ENCODE results near the gene FRMD8. TPM values are rescaled to one million over a fixed set of nuclear protein-coding genes. Genes with fewer than 3 reads are reported as not detected.

Gene FRMD8
- total RNA-seq, 8 experiments from 2014 or later, result 3.1 to 28.2 (median 11.0) TPM

DNA sequence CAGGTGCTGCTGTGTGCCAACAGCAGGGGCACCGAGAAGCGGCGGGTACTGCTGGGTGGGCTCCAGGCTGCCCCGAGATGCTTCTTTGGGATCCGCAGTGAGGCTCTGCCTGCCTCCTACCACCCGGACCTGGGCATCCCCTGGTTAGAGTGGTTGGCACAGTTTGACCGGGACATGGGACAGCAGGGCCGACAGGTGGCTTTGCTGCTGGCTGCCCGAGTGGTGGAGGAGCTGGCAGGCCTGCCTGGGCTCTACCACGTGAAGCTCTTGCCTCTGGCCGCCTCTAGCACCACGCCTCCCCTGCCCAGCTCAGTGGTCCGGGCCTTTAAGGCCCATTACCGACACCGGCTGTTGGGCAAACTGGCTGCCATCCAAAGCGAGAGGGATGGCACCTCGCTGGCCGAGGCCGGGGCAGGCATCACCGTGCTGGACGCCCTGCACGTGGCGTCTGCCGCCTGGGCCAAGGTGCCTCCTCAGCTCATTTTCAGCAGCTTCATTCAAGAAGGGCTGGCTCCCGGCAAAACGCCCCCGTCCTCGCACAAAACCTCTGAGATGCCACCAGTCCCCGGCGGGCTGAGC, 30.0 kb upstream of the FRMD8 start:
- ATAC-seq (replicated peaks in 6 of 8), result no peak
- in situ Hi-C loops (cut with MboI; ENCODE audit: low pct_unique_long_range_greater_than_20kb in 2 of 9, low sequenced_read_pairs in 9 of 9, unreplicated experiment in 9 of 9), result loop anchor here in 1 of 9 experiments (25.0 kb wide), 1 partner anchor 156 kb away; no protein-coding TSS in a partner anchor
- no peak overlapping the region for H3K4me3 ChIP-seq

DNA sequence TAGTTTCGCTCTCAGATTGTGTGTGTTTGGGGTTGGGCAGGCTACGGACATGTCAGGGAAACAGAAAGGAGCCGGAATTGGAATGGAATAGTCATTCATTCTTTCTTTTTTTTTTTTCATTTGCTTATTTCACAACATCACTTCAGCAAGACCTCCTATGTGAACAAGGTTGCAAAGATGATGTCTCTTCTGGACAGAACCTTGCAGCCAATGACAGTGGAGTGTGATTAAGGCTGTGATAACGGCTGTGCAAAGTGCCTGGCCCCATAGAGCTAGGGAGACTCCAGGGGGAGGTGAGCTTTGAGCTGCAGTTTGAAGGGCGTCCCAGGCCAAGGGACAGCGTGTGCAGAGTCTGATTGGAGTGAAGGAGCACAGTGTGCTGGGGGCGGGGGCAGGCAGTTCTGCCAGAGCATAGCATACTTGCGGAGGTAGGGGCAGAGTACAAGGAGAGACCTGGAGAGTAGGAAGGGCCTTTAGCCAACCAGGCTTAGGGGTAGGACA, 28.5 kb upstream of the FRMD8 start:
- no peak overlapping the region for H3K27ac ChIP-seq
- H3K4me3 ChIP-seq, result no peak overlapping the region
- WGBS, 10 experiments, result 60 to 100% (median 82%) methylated on average over 1 to 7 of the region's 8 CpGs; no CpG with 5 or more reads in 1 of the 10 experiments
- in situ Hi-C loops (cut with MboI; ENCODE audit: low pct_unique_long_range_greater_than_20kb in 2 of 9, low sequenced_read_pairs in 9 of 9, unreplicated experiment in 9 of 9), result loop anchor here in 1 of 9 experiments (25.0 kb wide), 1 partner anchor 154 kb away; no protein-coding TSS in a partner anchor
- peaks cover 17% of the 10 kb centered on the region in 2 donors for H3K4me1 ChIP-seq (replicated peaks in 1 of 2)
- no peak for ATAC-seq (replicated peaks in 6 of 8)

More for the DNA sequence above, 30.0 kb upstream of the FRMD8 start:
- peaks cover 17% of the 10 kb centered on the region in 2 donors for H3K4me1 ChIP-seq (replicated peaks in 1 of 2)
- H3K27ac ChIP-seq, result peak overlapping the region; percentile 78 to 84
- 0 to 92% (median 90%) methylated on average over 1 to 9 of the region's 30 CpGs; no CpG with 5 or more reads in 5 of the 10 experiments for WGBS, 10 experiments

DNA sequence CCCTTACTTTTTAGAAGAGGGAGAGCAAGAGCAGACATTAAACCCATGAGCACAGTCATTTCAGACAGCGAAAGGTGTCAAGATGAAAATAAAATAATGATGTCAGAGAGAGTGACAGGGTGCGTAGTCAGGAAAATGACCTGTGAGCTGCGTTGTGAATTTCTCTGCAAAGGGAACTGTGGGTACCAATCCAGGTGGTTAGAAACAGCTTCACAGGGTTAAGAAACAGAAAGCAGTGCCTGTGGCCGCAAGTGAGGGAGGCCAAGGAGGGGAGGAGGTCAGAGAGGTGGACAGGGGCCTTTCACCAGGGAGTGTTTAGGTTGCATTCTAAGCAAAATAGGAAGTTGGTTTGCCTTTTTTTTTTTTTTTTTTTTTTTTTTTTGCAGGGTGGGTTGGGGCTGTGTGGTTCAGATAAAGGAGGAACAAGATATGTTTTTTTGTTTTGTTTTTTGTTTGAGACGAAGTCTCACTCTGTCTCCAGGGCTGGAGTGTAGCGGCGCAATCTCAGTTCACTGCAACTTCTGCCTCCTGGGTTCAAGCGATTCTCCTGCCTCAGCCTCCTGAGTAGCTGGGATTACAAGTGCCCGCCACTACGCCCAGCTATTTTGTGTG, 24.0 kb upstream of the FRMD8 start:
- no peak overlapping the region for H3K4me3 ChIP-seq
- H3K27ac ChIP-seq, result no peak overlapping the region
- peaks cover 0 to 2% of the 10 kb centered on the region in 2 donors for H3K4me1 ChIP-seq (replicated peaks in 1 of 2)
- in situ Hi-C loops (cut with MboI; ENCODE audit: low pct_unique_long_range_greater_than_20kb in 2 of 9, low sequenced_read_pairs in 9 of 9, unreplicated experiment in 9 of 9), result loop anchor here in 1 of 9 experiments (25.0 kb wide), 1 partner anchor 150 kb away; no protein-coding TSS in a partner anchor
- WGBS, 10 experiments, result 75 to 100% (median 90%) methylated on average over 1 to 7 of the region's 10 CpGs; no CpG with 5 or more reads in 1 of the 10 experiments
- no peak for ATAC-seq (replicated peaks in 6 of 8)

DNA sequence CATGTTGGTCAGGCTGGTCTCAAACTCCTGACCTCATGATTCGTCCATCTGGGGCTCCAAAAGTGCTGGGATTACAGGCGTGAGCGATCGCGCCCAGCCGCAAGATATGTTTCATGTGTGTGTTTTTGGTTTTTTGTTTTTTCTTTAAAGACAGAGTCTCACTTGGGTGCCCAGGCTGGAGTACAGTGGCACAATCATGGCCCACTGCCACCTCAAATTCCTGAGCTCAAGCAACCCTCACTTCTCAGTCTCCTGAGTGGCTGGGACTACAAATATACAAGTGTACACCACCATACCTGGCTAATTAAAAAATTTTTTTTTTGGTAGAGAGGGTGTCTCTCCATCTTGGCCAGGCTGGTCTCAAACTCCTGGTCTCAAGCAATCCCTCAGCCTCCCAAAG, 23.5 kb upstream of the FRMD8 start:
- no peak for ATAC-seq (replicated peaks in 6 of 8)
- Histone ChIP-seq H3K27ac (no peak overlapping the region), H3K4me1 (replicated peaks in 1 of 2) (peaks cover 0 to 2% of the 10 kb centered on the region in 2 donors), H3K4me3 (no peak overlapping the region)
- 94 to 100% (median 95%) methylated on average over 1 to 6 of the region's 6 CpGs; no CpG with 5 or more reads in 7 of the 10 experiments for WGBS, 10 experiments
- in situ Hi-C loops (cut with MboI; ENCODE audit: low pct_unique_long_range_greater_than_20kb in 2 of 9, low sequenced_read_pairs in 9 of 9, unreplicated experiment in 9 of 9), result loop anchor here in 1 of 9 experiments (25.0 kb wide), 1 partner anchor 149 kb away; no protein-coding TSS in a partner anchor

GRCh38 chr11:65363770-65364169, 22.7 kb upstream of the FRMD8 start:
- H3K4me3 ChIP-seq, result no peak overlapping the region
- in situ Hi-C loops (cut with MboI; ENCODE audit: low pct_unique_long_range_greater_than_20kb in 2 of 9, low sequenced_read_pairs in 9 of 9, unreplicated experiment in 9 of 9), result loop anchor here in 1 of 9 experiments (25.0 kb wide), 1 partner anchor 149 kb away; no protein-coding TSS in a partner anchor
- ATAC-seq (replicated peaks in 6 of 8), result peak in 1 of 8 experiments; percentile 24
- H3K4me1 ChIP-seq (replicated peaks in 1 of 2), result peaks cover 0 to 2% of the 10 kb centered on the region in 2 donors
- 17 to 100% (median 64%) methylated on average over 1 to 3 of the region's 3 CpGs; no CpG with 5 or more reads in 1 of the 10 experiments for WGBS, 10 experiments
- H3K27ac ChIP-seq, result no peak overlapping the region

GRCh38 chr11:65366340-65366773, 20.1 kb upstream of the FRMD8 start:
- WGBS, 10 experiments, result 0 to 23% (median 12%) methylated on average over 1 to 4 of the region's 4 CpGs; no CpG with 5 or more reads in 3 of the 10 experiments
- H3K4me3 ChIP-seq, result no peak overlapping the region
- H3K4me1 ChIP-seq (replicated peaks in 1 of 2), result peaks cover 0 to 2% of the 10 kb centered on the region in 2 donors
- peak; percentile 51 to 88 (median 85) for ATAC-seq (replicated peaks in 6 of 8)
- H3K27ac ChIP-seq, result no peak overlapping the region
- in situ Hi-C loops (cut with MboI; ENCODE audit: low pct_unique_long_range_greater_than_20kb in 2 of 9, low sequenced_read_pairs in 9 of 9, unreplicated experiment in 9 of 9), result loop anchor here in 1 of 9 experiments (25.0 kb wide), 1 partner anchor 146 kb away; no protein-coding TSS in a partner anchor

DNA sequence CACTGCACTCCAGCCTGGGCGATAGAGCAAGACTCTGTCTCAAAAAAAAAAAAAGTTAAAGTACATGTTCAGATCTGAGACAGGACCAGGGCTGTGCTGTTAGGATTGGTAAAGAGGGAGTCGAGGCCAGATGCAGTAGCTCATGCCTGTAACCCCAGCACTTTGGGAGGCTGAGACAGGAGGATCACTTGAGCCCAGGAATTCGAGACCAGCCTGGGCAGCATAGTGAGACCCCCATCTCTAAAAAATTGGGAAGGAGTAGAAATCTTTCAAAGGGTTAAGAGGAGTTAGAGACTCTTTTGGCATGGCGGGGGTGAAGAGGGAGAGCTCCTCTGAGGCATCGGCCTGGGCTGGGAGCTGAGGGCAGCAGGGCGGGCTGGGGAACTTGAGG, 15.8 kb upstream of the FRMD8 start:
- peaks cover 0 to 2% of the 10 kb centered on the region in 2 donors for H3K4me1 ChIP-seq (replicated peaks in 1 of 2)
- no peak overlapping the region for H3K4me3 ChIP-seq
- in situ Hi-C loops (cut with MboI; ENCODE audit: low pct_unique_long_range_greater_than_20kb in 2 of 9, low sequenced_read_pairs in 9 of 9, unreplicated experiment in 9 of 9), result loop anchor here in 1 of 9 experiments (25.0 kb wide), 1 partner anchor 142 kb away; no protein-coding TSS in a partner anchor
- no peak for ATAC-seq (replicated peaks in 6 of 8)
- no peak overlapping the region for H3K27ac ChIP-seq
- WGBS, 10 experiments, result 52 to 92% (median 60%) methylated on average over 1 to 4 of the region's 6 CpGs; no CpG with 5 or more reads in 5 of the 10 experiments

GRCh38 chr11:65373839-65374580, 12.4 kb upstream of the FRMD8 start:
- no peak overlapping the region for H3K27ac ChIP-seq
- H3K4me1 ChIP-seq (replicated peaks in 1 of 2), result peaks cover 5 to 6% of the 10 kb centered on the region in 2 donors
- in situ Hi-C loops (cut with MboI; ENCODE audit: low pct_unique_long_range_greater_than_20kb in 2 of 9, low sequenced_read_pairs in 9 of 9, unreplicated experiment in 9 of 9), result loop anchor here in 1 of 9 experiments (25.0 kb wide), 1 partner anchor 138 kb away; no protein-coding TSS in a partner anchor
- no peak for ATAC-seq (replicated peaks in 6 of 8)
- H3K4me3 ChIP-seq, result no peak overlapping the region
- WGBS, 10 experiments, result 50 to 84% (median 64%) methylated on average over 1 to 14 of the region's 14 CpGs; no CpG with 5 or more reads in 2 of the 10 experiments

DNA sequence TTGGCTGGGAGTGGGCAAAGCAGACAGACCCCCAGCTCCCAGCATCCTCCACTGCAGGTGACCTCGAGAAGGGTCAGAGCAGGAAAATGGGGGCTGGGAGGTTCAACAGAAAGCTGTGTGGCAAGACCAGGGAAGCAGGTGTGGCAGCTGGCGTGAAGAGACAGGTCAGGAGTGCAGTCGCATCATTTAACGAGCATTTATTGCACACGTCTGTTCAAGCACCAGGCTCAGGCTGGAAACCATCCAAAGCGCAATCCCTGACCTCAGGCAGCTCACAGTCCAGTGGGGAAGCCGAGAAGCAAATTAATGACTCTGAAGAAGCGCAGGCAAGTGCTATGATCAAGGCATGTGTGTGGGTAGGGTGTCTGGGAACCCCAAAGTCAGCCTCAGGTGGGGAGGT, 11.4 kb upstream of the FRMD8 start:
- in situ Hi-C loops (cut with MboI; ENCODE audit: low pct_unique_long_range_greater_than_20kb in 2 of 9, low sequenced_read_pairs in 9 of 9, unreplicated experiment in 9 of 9), result no loop called here
- no peak for ATAC-seq (replicated peaks in 6 of 8)
- Histone ChIP-seq H3K4me3 (no peak overlapping the region), H3K27ac (no peak overlapping the region), H3K4me1 (replicated peaks in 1 of 2) (peaks cover 5 to 6% of the 10 kb centered on the region in 2 donors)
- WGBS, 10 experiments, result 81 to 93% (median 90%) methylated on average over 2 to 8 of the region's 8 CpGs; no CpG with 5 or more reads in 3 of the 10 experiments

- in situ Hi-C loops (cut with MboI; ENCODE audit: low pct_unique_long_range_greater_than_20kb in 2 of 9, low sequenced_read_pairs in 9 of 9, unreplicated experiment in 9 of 9), result no loop called here
- ATAC-seq (replicated peaks in 6 of 8), result no peak
- Histone ChIP-seq H3K4me1 (replicated peaks in 1 of 2) (peaks cover 6 to 7% of the 10 kb centered on the region in 2 donors), H3K27ac (no peak overlapping the region), H3K4me3 (no peak overlapping the region)
- 65 to 100% methylated on average over 1 to 4 of the region's 16 CpGs; no CpG with 5 or more reads in 8 of the 10 experiments for WGBS, 10 experiments
Measured at GRCh38 chr11:65376138-65376713, 10.2 kb upstream of the FRMD8 start.

- Histone ChIP-seq H3K4me1 (replicated peaks in 1 of 2) (peaks cover 12 to 15% of the 10 kb centered on the region in 2 donors), H3K27ac (no peak overlapping the region), H3K4me3 (no peak overlapping the region)
- in situ Hi-C loops (cut with MboI; ENCODE audit: low pct_unique_long_range_greater_than_20kb in 2 of 9, low sequenced_read_pairs in 9 of 9, unreplicated experiment in 9 of 9), result no loop called here
- WGBS, 10 experiments, result 79 to 100% (median 95%) methylated on average over 1 to 5 of the region's 8 CpGs; no CpG with 5 or more reads in 6 of the 10 experiments
- peak in 2 of 8 experiments; percentile 14 to 21 for ATAC-seq (replicated peaks in 6 of 8)
Measured at GRCh38 chr11:65377036-65377435, 9.4 kb upstream of the FRMD8 start.

DNA sequence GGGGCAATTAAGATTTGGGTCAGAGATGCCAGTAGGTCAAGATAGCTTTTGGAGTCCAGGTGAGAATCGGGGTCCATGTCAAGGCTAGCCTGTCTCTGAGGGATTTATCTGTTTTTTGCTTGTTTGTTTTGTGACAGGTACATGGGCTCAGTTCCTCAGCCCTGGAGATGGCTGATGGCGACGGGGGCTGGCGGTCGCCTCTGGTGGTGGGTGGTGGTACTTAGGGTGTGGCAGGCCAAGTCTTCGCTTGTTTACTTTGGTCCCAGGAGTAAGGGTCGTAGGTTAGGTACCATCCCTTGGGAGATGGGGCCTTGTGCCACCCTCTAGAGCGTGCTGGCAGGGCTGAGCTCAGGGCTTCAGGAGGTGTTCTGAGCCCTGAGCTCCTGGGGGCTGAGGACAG, 8.7 kb upstream of the FRMD8 start:
- peaks cover 19 to 22% of the 10 kb centered on the region in 2 donors for H3K4me1 ChIP-seq (replicated peaks in 1 of 2)
- 40 to 88% methylated on average over 1 of the region's 8 CpGs; no CpG with 5 or more reads in 8 of the 10 experiments for WGBS, 10 experiments
- in situ Hi-C loops (cut with MboI; ENCODE audit: low pct_unique_long_range_greater_than_20kb in 2 of 9, low sequenced_read_pairs in 9 of 9, unreplicated experiment in 9 of 9), result no loop called here
- ATAC-seq (replicated peaks in 6 of 8), result no peak
- no peak overlapping the region for H3K4me3 ChIP-seq
- no peak overlapping the region for H3K27ac ChIP-seq
